Measurements from ENCODE around the gene KIAA1671.

Gene KIAA1671

DNA sequence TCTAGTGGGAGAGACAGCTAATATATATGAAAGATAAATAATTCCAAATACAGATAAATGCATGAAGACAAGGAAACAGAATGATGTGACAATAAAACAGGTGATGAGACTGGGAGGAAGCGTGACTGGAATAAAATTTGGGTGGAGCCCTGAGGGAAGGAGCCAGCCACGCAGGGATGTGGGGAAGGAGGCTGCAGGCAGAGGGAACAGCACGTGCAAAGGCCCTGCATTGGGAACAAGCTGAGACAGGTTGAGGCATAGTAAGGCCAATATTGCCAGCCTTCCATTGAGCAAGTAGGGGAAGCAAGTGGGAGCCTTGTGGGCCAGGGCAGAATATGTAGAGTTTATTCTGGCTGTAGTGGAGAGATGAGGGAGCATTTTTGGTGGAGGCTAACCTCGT, 139.6 kb downstream of the KIAA1671 start:
- no peak for DNase-seq (ENCODE audit: low read depth)

DNA sequence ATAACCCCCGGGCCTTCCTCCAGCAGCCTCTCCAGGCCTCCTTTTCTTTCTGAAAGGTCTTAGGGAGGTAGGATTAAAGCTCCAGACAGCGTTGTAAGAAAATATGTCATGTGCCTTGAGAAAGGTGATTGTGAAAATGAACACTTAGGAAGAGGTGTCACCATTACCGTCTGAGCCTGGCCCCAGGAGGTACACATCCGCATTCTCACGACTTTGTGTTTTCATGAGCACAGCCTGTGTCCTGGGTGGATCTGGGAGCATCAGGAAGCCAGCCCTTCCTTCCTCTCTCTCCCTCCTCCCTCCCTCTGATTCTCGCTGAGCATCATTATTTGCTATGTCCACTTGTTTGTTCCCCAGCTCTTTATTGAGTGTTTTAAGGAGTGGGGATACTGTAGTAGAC, 142.1 kb downstream of the KIAA1671 start:
- DNase-seq (ENCODE audit: low read depth): no peak

DNA sequence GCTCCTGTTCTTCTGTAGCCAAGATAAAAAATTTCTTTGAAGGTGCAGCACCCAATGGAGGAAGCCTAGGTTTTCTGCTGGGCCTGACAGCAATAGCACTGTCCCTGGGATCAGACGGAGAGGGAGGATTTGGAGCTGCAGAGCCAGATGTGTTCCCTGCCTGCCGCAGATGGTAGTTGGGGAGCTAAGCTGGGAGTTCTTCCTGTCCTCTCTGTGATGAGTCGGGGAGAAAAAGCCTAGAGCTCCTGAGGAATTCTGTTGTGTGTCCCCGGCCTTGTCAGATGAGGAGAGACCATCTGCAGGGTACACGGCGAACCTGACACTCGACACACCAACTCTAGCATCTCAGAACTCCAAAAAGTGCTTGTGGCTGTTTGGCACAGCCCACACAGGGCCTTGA, 143.4 kb downstream of the KIAA1671 start:
- no peak for DNase-seq (ENCODE audit: low read depth)

DNA sequence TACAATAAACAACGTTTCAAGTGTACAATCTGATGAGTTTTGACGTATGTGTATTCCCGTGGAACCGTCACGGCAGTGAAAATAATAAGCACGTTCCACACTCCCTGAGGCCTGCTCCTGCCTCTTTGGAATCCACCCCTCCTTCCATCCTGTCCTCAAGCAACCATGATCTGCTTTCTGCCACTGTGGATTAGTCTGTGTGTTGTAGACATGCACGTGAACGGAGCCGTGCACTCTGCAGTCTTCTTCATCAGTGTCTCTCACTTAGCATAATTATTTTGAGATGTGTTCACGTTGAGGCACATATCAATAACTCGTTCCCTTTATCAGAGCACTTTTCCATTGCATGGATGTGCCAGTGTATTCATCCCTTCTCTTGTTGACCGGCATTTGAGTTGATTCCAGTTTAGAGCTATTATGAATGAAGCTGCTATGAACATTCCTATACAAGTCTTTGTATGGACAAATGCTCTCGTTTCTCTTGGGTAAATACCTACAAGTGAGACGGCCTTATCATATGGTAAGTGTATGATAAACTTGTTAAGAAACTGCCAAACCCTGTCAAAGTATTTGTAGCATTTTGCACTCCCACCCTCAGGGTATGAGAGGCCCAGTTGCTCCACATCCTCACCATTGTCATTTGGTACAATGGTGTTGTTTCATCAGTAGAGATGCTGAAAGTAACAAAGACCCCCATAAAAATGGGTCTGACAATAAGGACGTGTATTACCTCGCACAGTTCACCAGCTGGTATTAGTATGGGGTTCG, 144.3 kb downstream of the KIAA1671 start:
- DNase-seq (ENCODE audit: low read depth): no peak

DNA sequence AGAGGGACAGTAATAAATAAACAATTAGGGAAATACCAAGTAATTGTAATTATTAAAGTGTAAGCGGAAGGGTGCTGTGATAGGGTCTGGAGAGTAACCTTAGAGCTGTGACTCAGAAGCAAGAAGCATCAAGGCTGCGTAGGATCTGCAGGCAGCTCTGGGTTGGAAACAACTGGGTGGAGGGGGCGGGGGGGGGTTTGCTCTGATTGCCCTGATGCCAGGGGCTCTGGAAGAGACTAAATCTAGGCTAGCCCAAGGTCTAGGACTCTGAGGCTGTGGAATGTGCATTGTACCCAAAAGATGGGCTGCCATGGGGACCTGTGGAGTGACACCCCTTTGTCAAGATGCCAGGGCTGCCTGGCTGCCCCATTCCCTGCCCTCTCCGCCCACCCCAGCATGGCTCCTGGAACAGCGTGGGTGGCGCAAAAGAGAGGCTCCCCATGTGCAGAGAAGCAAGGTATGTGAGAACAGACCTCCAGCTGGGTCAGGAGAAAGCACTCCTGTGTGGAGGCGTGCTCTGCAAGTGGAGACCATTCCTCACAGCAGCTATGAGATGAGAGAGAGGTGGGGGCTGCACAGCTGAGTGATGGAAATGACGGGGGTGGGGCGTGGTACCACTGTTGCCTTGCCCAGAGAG, 146.0 kb downstream of the KIAA1671 start:
- DNase-seq (ENCODE audit: low read depth): no peak

DNA sequence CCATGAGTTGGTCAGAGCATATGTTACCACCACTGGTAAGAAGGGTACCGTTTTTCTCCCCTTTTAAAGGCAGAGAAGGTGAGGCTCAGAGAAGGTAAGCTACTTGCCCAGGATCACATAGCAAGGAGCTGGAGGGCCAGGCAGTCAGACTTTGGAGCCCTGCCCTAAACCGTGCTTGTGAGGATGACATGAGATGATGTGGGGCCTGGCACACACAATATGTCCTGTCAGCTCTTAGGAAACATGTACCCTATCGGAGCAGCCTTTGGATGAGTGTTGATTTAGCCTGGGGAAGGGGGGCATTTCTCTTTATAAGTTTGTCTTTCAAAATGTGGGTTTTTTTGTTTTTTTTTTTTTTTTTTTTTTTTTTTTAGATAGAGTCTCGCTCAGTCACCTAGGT, 146.7 kb downstream of the KIAA1671 start:
- DNase-seq (ENCODE audit: low read depth): no peak

DNA sequence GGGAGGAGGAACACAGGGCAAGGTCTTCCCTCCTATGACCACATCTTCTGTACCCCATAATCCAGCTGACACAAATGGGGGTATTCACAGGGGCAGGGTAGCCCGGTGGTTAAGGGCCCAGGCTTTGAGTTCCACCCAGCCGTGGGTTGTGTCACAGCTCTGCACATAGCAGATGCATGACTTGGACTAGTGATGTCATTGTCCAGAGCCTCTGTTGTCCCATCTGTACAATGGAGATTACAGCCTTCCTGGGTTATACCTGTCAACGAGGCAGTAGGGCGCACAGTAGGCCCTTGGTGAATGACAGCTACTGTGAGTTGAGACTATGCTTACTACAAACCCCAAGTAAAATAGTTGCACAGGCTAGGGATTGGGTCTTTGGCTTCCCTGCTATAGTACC, 147.9 kb downstream of the KIAA1671 start:
- DNase-seq (ENCODE audit: low read depth): no peak

DNA sequence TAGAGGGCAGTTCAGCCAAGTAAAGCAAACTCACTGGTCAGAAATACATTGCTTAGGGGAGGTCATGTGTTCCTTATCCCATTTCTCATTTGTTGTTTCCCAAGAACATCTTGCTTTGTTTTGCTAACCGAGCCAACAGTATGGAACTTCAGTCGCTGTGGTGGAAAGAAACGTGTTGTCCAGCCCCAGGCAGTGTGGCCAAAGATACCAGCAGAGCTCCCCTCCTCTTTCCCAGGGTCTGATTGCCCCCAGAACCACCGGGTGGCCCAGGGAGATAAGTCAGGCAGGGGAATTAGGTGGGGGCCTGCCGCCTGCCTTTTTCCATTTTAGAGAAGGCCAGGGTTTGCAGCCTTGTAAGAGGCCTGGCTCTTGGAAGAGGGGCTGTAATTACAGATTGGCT, 148.4 kb downstream of the KIAA1671 start:
- DNase-seq (ENCODE audit: low read depth): no peak

DNA sequence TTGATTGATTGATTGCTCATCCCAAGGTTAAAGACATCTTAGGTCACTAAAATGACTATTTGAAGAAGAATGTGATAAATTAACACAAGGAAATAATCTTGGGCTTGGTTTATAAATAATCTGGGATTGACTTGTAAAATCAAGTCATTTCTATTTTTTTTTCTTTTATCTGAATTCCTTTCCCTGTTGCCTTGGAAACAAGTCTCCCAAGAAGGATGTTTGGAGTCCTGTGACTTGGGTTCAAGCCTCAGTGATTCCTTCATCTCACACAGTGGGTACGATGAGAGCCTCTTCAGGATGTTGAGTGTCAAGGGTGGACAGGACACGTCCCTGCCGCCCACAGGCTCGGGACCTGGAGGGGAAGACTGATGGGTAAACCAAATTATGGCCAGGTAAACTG, 149.0 kb downstream of the KIAA1671 start:
- DNase-seq (ENCODE audit: low read depth): no peak

DNA sequence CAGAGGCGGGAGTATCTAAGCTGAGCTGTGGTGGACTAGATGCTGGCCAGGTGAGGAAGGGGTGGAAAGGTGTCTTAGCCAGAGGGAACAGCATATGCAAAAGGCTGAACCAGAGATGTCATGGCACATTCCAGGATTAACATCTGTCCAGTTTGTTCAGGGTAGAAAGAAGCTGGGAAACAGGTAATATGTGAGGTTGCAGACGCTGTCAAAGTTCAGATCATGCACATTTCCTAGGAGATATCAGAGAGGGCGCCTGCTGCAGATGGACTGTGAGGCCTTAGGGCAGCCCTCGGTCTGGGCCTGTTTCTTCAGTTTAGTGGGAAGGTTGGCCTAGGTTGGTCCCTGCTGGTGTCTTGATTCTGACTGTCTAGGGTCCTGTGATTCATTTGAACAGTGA, 149.5 kb downstream of the KIAA1671 start:
- DNase-seq (ENCODE audit: low read depth): no peak

DNA sequence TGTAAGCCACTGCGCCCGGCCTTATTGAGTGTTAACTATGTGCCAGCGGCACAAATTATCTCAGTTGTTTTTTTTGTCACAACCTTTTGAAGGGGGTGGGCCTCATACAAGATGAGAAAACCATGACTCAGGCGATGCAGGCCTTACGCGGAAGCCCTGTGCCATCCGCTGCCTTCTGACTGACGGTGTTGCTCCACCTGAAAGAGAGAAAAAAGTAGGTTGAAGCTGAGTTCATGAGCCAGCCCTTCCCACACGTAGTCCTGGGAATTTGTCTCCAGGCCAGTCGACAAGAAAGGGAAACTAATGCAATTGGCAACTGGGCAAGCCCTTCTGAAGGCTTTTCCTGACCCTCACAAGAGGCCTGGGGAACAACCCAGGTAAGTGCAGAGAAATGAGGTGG, 150.2 kb downstream of the KIAA1671 start:
- no peak for DNase-seq (ENCODE audit: low read depth)

DNA sequence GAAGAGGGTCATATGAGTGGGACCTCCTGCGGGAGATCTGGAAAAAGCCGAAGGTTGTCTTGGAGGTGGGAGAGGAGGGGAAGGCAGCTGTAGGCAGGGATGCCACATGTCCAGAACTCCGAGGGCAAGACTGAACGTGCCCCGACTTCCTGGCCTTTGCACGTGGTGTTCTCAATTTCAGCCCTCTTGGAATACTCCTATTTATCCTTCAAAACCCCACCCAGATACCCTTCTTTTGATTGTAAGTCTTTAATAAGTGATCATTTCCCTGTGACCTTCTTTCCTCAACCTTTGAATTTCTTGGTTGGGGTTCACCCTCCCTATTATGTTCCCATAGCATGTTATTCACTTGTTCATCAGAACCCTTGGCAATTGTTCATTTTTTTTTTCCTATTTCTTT, 151.9 kb downstream of the KIAA1671 start:
- no peak for DNase-seq (ENCODE audit: low read depth)

DNA sequence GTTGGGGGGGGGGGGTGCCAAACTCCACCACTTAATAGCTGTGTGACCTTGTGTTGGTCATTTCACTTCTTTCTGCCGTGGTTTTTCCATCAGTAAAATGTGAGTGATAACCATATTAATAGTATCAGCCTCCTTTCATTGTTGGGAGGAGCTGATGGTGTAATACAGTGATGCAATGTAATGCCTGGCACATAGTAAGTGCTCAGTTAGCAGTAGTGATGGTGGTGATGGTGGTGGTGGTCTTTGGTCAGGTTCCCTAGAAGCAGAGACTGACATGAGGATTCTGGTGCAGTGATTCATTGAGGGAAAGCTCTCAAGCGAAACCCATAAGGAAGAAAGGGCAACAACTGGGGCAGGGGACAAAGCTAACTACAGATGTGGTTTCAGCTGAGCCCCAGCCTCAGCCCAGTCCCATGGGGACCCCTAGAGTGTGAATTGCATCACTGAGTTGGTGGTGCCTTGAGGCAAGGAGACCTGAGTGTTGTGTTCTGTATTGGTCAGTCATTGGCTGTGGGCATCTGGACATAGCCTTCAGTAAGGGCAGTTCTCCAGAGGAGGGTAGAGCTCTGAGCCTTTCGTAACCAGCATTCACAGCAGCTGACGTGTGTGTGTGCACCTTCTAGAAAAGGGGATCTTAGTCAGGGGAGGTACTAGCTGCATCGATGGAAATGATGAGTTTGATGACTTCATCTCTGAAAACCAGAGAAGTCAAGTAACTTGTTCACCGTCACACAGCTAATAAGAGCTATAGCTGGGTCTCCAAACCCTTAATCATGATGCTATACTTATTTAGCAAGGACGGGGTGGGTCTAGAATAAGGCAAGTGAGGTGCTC, 153.5 kb downstream of the KIAA1671 start:
- DNase-seq (ENCODE audit: low read depth): no peak

DNA sequence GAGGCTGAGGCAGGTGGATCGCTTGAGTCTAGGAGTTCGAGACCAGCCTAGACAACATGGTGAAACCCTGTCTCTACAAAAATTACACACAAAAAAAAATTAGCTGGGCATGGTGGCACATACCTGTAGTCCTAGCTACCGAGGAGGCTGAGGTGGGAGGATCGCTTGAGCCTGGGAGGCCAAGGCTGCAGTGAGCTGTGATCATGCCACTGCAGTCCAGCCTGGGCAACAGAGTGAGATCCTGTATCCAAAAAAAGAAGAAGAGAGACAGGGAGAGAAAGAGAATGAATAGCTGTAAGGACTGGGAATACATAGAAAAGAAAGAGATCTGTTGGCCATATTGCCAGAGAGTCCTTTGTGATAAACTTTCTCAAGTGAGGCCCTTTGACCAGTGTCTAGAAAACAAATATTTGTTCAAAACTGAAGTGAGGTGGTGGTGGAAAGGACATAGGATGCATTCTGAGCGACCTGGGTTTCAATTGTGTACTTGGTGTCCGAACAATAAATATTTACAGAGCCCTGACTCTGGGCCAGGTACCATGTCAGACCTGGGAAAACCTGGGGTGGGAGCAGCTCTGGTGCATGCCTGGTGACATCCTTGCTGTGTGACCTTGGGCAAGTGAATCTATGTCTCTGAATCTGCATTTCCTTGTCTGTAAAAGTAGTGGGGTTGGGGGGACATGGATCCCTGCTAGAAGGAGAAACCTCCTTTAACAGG, 157.5 kb downstream of the KIAA1671 start:
- no peak for DNase-seq (ENCODE audit: low read depth)

DNA sequence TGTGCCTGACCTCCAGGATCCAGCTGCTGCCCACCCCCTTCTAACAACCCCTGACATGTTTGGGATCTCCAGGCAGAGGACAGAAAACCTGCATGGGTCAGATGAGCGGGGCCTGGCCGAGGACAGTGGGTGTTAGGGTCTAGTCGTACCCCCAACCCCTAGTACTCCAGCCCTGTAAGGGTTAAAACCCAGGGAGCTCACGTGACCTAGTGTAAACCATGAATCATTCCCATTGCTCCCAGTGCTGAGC, 158.0 kb downstream of the KIAA1671 start:
- no peak for DNase-seq (ENCODE audit: low read depth)

DNA sequence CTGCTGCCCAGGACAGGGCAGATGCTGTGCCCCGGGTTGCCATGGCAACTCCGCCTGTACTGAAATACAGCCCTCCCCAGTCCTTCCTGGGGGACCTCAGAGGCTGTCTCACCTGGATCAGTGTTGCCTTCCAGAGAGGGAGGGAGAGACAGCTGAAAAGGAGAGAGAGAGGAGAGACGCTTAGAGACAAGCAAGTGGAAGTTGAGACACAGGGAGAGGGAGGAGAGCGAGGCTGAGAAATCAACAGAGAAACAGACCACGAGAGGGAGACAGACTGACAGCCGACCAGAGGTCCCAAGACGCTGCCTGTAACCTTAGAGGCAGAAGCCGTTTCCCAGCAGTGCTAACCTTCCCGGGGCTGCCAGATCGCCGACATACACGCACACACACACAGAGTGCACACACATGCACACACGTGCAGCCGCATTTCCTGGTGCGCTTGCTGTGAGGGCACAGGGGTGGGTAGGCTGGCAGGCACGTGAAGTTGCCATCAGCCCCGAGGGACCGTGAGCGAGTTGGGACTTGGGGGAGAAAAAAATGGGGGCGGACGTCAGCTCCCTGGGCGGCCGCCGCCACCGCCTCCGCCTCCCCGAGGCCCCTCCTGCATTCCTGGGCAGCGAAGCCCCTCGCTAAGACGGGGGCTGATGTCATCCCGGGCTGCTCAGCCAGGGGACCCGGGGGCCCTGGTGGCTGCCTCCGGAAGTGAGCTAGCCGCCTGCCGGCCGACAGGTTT, 158.5 kb downstream of the KIAA1671 start:
- peak; percentile 24 for DNase-seq (ENCODE audit: low read depth)

DNA sequence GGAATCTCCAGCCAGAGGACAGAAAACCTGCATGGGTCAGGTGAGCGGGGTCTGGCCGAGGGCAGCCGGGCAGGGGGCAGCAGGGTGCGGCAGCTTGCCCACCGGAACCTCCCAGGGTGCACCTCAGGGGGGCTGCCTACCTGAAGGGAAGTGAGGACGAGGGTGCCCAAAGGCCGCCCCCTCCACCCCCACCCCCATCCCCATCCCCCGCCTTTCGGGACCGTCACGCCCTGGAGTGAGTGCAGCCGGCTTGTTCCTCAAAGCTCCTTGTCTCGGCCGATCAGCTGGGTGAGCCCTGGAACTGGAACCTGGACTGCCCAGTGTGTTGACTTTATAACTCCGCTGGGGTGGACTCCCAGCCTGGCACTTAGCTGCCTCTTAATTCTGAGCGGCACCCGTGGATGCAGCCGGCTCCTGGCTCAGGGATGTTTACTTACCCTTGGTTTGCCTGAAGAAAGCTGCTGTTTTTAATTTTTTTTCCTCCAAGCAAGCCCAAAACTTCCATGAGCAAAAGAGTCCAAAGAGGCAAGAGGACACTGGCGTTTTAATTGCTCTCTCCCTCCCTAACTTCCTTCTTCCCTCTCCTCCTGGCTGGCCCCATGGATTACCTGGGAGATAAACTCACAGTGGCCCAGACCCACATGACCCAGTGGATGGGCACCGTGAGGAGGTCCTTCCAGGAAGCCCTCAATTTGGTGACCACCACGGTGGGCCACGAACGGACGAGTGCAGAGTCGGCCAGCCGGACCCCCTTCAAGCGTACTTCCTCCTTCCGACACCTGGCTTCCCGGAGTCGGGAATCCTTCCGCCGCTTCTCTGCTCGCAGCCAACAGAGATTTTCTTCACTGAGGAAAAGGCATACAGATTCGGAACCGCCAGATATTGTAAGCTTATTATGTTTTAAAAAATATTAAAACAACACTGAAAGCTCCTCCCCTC, 159.3 kb downstream of the KIAA1671 start:
- DNase-seq (ENCODE audit: low read depth): no peak

DNA sequence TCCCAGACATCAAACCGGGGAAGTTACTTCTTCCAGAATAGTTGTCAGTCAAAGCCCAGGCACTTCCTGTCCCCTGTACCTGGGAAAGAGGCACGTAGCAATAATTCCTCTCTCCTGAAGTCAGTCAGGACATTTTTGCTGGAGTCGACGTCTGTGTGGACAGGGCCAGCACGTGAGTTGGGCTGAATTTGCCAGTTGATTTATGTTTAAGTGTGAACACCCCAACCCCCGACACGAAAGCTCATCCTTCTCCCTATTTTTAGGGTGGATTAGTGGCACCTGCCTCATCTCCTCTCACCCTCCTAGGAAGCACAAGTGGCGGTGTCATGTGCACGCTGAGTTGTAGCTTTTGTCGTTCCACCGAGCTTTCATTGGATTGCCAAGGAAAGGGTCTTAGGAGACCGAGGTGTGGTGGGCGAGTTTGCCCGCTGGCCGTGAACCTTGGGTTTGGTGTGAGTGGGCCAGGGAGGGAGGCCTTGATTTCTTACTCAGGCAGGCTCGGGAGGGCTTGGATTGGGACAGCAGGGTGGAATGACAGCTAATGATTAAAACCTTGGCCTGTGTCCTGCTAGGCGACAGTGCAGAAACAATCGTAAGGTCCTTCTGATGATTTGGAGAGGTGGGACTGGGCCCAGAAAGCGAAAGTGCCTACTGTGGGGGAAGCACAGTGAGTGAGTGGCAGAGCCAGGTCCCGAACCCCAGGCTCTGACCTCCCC, 160.2 kb downstream of the KIAA1671 start:
- DNase-seq (ENCODE audit: low read depth): no peak

DNA sequence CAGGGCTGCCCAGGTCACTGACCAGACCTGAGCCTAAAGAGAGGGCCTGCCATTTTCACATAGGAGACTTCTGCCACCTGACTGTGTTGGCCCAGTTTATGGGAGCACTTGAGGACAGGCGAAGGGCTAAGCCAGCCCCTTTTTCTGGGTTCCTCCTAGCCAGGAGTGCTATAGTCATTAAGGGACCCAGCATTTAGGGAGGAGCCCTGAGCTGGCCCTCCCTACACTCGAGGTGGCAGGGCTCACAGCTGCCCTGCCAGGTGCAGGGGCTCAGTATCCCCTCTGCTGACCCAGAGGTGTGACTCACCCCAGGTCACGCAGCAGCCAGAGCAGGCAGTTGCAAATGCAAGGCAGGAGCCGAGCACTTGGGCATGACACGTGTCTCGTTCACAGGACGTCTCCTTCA, 160.8 kb downstream of the KIAA1671 start:
- no peak for DNase-seq (ENCODE audit: low read depth)
